OCI-LY3 (cell line): ENCODE data around the gene SCAF1.
"Not testable (repeated sequence)": the region's sequence is repeated elsewhere in the genome, so short reads cannot be mapped to it uniquely, and the experiment has no call there.

Experiments used
- H2AFZ ChIP-seq: fragments of 200-600, 300-600 bp; shearing (Covaris generic); 2 replicates; pipeline ENCODE4 v1.6.0; 2014; ENCODE audit warnings: antibody characterized with exemption, low read depth, low read length
- H3K27ac ChIP-seq: fragments of 200-600, 300-600 bp; sonication (generic); 2 replicates; pipeline ENCODE4 v1.5.1; 2014; ENCODE audit warnings: mild to moderate bottlenecking, low read length, moderate library complexity, mixed read lengths
- H3K27me3 ChIP-seq: fragments of 200-600, 300-600 bp; sonication (generic); 2 replicates; pipeline ENCODE4 v1.6.1; 2014; ENCODE audit warnings: low read depth, low read length, mixed read lengths
- H3K36me3 ChIP-seq: fragments of 200-600, 300-600 bp; sonication (generic); replicated peaks from 2 replicates; pipeline ENCODE3; 2014; ENCODE audit warnings: low read depth, low read length, mixed read lengths
- H3K4me1 ChIP-seq: fragments of 300-600, 200-600 bp; sonication (generic); 2 replicates; pipeline ENCODE4 v1.6.1; 2014; ENCODE audit warnings: low read length, mixed read lengths
- H3K4me2 ChIP-seq: fragments of 200-600, 300-600 bp; sonication (generic); 2 replicates; pipeline ENCODE4 v1.6.1; 2014; ENCODE audit warnings: low read length, mixed read lengths
- H3K4me3 ChIP-seq: fragments of 300-600, 200-600 bp; sonication (generic); 2 replicates; pipeline ENCODE4 v1.5.1; 2014; ENCODE audit warnings: antibody characterized with exemption, mild to moderate bottlenecking, low read length, moderate library complexity
- H3K79me2 ChIP-seq: fragments of 300-600, 200-600 bp; shearing (Covaris generic); 2 replicates; pipeline ENCODE4 v1.6.1; 2014; ENCODE audit warnings: mild to moderate bottlenecking, low read length, mixed read lengths
- H3K9ac ChIP-seq: fragments of 300-600, 200-600 bp; shearing (Covaris generic); 2 replicates; pipeline ENCODE4 v1.6.0; 2014; ENCODE audit warnings: mild to moderate bottlenecking, low read length, moderate library complexity
- H3K9me3 ChIP-seq: fragments of 200-600, 300-600 bp; shearing (Covaris generic); 2 replicates; pipeline ENCODE4 v1.6.1; 2014; ENCODE audit warnings: low read length, mixed read lengths; ENCODE audit not compliant: insufficient read depth
- H4K20me1 ChIP-seq: fragments of 200-600, 300-600 bp; sonication (generic); 2 replicates; pipeline ENCODE4 v1.6.1; 2016; ENCODE audit warnings: low read length, mixed read lengths; ENCODE audit not compliant: insufficient read depth
- EZH2phosphoT487 ChIP-seq: fragments of 200-600 bp; shearing (Covaris generic); IDR thresholded peaks from 2 replicates; pipeline ENCODE4 v1.6.1; 2018; ENCODE audit warnings: antibody characterized with exemption, mixed run types, low read depth
- TF ChIP-seq, protein P1 (sequence below): fragments of 200-600, 300-600 bp; sonication (generic); IDR thresholded peaks from 2 replicates; pipeline ENCODE4 v1.5.1; 2014; ENCODE audit warnings: antibody characterized with exemption, low read length, low read depth

SCAF1 gene

GRCh38 chr19:49614096-49614833 lies 27.7 kb upstream of the SCAF1 start:
- H3K9me3 ChIP-seq = no peaks in the 10 kb centered on the region
- no peak overlapping the region for H3K4me2 ChIP-seq
- peaks cover 38% of the 10 kb centered on the region for H3K79me2 ChIP-seq
- peaks cover 49% of the 10 kb centered on the region for H3K36me3 ChIP-seq
- no peaks in the 10 kb centered on the region for H3K4me1 ChIP-seq
- no peak overlapping the region for H3K9ac ChIP-seq
- no peak overlapping the region for H2AFZ ChIP-seq
- TF ChIP-seq EZH2phosphoT487 = no peak
- TF ChIP-seq, protein P1, sequence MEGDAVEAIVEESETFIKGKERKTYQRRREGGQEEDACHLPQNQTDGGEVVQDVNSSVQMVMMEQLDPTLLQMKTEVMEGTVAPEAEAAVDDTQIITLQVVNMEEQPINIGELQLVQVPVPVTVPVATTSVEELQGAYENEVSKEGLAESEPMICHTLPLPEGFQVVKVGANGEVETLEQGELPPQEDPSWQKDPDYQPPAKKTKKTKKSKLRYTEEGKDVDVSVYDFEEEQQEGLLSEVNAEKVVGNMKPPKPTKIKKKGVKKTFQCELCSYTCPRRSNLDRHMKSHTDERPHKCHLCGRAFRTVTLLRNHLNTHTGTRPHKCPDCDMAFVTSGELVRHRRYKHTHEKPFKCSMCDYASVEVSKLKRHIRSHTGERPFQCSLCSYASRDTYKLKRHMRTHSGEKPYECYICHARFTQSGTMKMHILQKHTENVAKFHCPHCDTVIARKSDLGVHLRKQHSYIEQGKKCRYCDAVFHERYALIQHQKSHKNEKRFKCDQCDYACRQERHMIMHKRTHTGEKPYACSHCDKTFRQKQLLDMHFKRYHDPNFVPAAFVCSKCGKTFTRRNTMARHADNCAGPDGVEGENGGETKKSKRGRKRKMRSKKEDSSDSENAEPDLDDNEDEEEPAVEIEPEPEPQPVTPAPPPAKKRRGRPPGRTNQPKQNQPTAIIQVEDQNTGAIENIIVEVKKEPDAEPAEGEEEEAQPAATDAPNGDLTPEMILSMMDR = no peak
- no peaks in the 10 kb centered on the region for H3K27me3 ChIP-seq
- no peak overlapping the region for H3K27ac ChIP-seq
- no peak overlapping the region for H3K4me3 ChIP-seq
- peaks cover 7% of the 10 kb centered on the region; the same call in 1 of the 2 replicates for H4K20me1 ChIP-seq

DNA sequence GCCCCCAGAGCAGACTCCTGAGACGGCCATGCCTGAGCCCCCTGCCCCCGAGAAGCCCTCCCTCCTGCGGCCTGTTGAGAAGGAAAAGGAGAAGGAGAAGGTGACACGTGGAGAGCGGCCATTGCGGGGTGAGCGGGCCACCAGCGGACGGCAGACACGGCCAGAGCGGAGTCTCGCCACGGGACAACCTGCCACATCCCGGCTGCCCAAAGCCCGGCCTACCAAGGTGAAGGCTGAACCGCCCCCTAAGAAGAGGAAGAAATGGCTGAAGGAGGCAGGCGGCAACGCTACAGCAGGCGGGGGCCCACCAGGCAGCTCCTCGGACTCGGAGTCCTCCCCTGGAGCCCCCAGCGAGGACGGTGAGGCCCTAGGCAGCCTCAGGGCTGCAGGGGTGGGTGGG lies 26.1 kb upstream of the SCAF1 start:
- Histone ChIP-seq H3K79me2 (peaks cover 25% of the 10 kb centered on the region), H3K4me3 (no peak overlapping the region), H3K27me3 (no peaks in the 10 kb centered on the region), H3K4me2 (no peak overlapping the region), H4K20me1 (peaks cover 7% of the 10 kb centered on the region; the same call in 1 of the 2 replicates), H3K27ac (no peak overlapping the region), H3K4me1 (no peaks in the 10 kb centered on the region), H3K9ac (no peak overlapping the region), H2AFZ (no peak overlapping the region), H3K9me3 (no peaks in the 10 kb centered on the region), H3K36me3 (peaks cover 48% of the 10 kb centered on the region)
- TF ChIP-seq, protein P1 = no peak
- TF ChIP-seq EZH2phosphoT487 = no peak

DNA sequence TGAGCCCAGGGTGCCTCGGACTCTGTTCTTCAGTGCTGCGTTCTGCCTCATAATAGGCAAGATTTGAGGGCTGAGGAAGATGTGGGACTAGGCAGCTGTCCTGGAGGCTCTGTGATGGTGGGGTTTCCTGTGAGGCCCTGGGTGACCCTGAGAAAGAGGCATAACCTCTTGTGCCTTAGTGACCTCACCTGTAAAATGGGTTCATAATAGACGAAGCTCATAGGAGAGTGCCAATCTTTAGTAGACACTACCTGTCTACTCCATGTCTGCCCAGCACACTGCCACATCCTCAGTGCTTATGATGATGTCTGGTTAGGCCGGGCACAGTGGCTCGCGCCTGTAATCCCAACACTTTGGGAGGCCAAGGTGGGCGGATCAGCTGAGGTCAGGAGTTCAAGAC lies 25.5 kb upstream of the SCAF1 start:
- Histone ChIP-seq H3K9me3 (no peaks in the 10 kb centered on the region), H3K36me3 (peaks cover 50% of the 10 kb centered on the region), H4K20me1 (peaks cover 7% of the 10 kb centered on the region; the same call in 1 of the 2 replicates), H3K79me2 (peaks cover 19% of the 10 kb centered on the region), H3K27me3 (no peaks in the 10 kb centered on the region), H2AFZ (no peak overlapping the region), H3K4me2 (no peak overlapping the region), H3K4me3 (no peak overlapping the region), H3K4me1 (no peaks in the 10 kb centered on the region), H3K27ac (no peak overlapping the region), H3K9ac (no peak overlapping the region)
- no peak for TF ChIP-seq EZH2phosphoT487
- TF ChIP-seq, protein P1 = no peak

- no peak for TF ChIP-seq EZH2phosphoT487
- TF ChIP-seq, protein P1 = no peak
Measured at GRCh38 chr19:49616945-49617344, 25.1 kb upstream of the SCAF1 start.

GRCh38 chr19:49617860-49618259 lies 24.1 kb upstream of the SCAF1 start:
- H3K27ac ChIP-seq, H3K9me3 ChIP-seq, H3K4me3 ChIP-seq, H3K27me3 ChIP-seq, H3K9ac ChIP-seq, H3K4me2 ChIP-seq, H4K20me1 ChIP-seq, H2AFZ ChIP-seq, H3K4me1 ChIP-seq: not testable (repeated sequence)
- Histone ChIP-seq H3K79me2 (peaks cover 10% of the 10 kb centered on the region; the same call in 1 of the 2 replicates), H3K36me3 (peaks cover 56% of the 10 kb centered on the region)

More at GRCh38 chr19:49616945-49617344, 25.1 kb upstream of the SCAF1 start:
- H2AFZ ChIP-seq = no peak overlapping the region
- no peaks in the 10 kb centered on the region for H3K27me3 ChIP-seq
- H3K4me2 ChIP-seq = no peak overlapping the region
- peaks cover 7% of the 10 kb centered on the region; the same call in 1 of the 2 replicates for H4K20me1 ChIP-seq
- no peak overlapping the region for H3K27ac ChIP-seq
- no peaks in the 10 kb centered on the region for H3K9me3 ChIP-seq
- H3K9ac ChIP-seq = no peak overlapping the region
- peaks cover 54% of the 10 kb centered on the region for H3K36me3 ChIP-seq
- H3K4me3 ChIP-seq = no peak overlapping the region
- peaks cover 19% of the 10 kb centered on the region for H3K79me2 ChIP-seq
- H3K4me1 ChIP-seq = no peaks in the 10 kb centered on the region
